ENCODE results near the gene RPL34.

DNA sequence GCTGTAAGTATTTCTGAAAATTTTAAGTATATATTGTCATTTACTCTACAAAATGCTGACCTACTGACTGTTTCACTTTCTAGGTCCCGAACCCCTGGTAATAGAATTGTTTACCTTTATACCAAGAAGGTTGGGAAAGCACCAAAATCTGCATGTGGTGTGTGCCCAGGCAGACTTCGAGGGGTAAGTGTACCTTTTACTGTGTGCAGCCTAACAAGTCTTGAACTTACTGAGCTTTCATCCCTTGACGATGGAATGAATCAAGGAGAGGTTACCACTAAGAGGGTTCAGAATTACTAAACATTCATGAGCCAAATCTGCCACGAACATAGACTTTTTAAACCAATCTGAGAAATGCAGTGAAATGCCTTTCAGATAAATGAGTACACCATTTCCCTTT lies 1.6 kb downstream of the RPL34 start:
- TF ChIP-seq EZH2 (IDR thresholded peaks at IDR 0.05; ENCODE audit: insufficient read depth, poor library complexity, severe bottlenecking) (no peak), EZH2phosphoT487 (IDR thresholded peaks at IDR 0.05; ENCODE audit: insufficient read depth, low read depth) (no peak)
